ENCODE measurements around the gene TMEM116. TPM values are rescaled to one million over a fixed set of nuclear protein-coding genes. Genes with fewer than 3 reads are reported as not detected.
"Not testable (repeated sequence)": the region's sequence is repeated elsewhere in the genome, so short reads cannot be mapped to it uniquely, and the experiment has no call there.

The TMEM116 gene
- total RNA-seq = 49.3 TPM
- long read RNA-seq, partial matches to known transcripts = 4 of 25 reads
- long read RNA-seq, other reads (novel, unspliced or antisense) = 21 of 25 reads

DNA sequence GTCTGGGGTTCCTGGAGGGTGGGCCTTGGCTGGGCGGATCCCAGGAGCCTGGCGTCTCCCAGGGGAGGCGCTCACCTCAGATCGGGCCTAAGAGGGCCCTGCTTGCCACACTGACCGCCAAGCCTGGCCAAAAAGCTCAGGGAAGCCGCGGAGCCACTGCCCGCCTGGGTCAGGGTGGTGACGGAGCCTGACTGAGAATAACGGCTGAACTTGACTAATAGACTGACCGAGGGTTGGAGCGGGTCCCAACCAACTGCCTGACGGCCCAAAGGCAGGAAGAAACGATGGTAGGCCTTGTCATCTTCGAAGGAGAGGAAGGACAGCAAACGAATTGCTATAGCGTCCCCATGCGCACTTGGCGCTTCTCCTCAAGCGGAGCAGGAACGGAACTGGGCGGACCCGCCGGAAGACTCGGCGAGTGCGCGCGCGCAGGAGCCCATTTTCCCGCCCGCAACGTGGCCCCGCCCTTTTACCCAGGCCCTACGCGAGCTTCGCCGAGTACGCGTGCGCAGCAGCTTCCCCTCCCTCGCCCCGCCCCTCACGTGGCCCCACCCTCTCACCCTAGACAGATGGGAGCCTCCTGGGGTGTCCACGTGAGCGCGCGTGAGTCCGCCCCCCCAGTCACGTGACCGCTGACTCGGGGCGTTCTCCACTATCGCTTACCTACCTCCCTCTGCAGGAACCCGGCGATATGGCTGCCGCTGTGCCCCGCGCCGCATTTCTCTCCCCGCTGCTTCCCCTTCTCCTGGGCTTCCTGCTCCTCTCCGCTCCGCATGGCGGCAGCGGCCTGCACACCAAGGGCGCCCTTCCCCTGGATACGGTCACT lies at the start of gene TMEM116, which contains the start of gene ERP29:
Gene TMEM116 (minus strand): TSS at position 391 of the 826 bp plus-strand sequence. CDS start 7,895 bp downstream, outside the sequence.
Gene ERP29 (plus strand): TSS at position 652 of the 826 bp plus-strand sequence. CDS start 40 bp downstream, at position 692.
- ATAC-seq = peak; percentile 93
- DNase-seq = peak; percentile 100
- intact Hi-C loops (cut with micrococcal nuclease) = loop anchor here (10.0 kb wide), 1 partner anchor 68 kb away; no protein-coding TSS in a partner anchor

DNA sequence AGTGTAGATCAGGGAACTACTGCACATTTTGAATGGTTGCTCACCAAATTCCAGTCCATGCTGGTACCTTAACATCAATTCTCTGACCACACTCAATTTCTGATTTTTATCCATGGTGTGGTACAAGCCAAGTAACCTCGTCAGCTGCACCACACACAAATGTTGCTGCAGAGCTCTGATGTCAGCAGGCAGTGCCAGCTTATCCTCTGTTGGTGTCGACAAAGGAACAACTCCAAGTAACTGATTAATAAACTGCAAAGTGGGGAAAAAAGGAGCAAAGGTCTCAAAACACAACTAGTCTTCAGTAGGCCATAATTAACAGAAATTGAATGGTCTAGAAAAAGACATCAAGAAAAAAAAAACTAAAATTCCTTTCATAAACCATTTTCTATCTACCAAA lies 48.2 kb upstream of the TMEM116 start:
- intact Hi-C loops (cut with micrococcal nuclease) = no loop called here
- no peak for ATAC-seq
- DNase-seq = no peak

DNA sequence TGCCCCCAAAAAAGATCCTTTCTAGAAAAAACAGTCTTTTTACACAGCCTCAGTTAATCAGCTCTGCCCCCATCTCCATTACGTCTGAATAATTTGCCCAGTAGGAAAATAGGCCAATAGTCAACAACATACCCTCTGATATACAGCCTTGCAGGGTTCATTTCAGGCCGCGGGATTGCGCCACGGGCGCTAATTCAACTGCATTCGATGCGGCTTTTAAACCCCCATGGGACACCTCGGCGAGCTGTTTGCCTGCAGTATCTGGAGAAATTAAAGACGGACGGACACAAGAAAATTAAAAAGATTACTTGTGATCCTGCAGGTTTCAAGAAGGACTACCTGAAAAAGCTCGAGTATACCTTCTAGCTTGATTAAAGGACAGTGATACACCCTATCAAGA lies 36.4 kb upstream of the TMEM116 start:
- intact Hi-C loops (cut with micrococcal nuclease) = no loop called here
- DNase-seq (no peak), ATAC-seq (no peak)

DNA sequence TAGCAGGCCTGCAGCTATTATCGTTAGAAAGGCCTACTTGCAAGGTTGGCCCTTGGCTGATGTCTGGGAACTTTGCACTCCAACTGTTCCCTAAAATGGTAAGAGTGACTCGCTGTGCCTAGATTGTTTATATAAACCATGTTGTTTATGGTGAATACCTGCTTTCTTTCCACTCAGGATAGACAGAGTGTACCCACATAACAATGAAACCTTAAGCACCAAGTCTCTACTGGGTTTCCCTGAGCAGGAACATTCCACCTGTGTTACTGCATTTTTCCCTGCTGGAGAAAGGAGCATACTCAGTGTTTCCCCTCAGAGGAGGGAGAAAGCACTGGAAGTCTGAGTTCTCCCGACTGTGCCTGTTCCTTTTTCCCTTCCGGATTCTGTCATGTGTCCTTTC lies 33.0 kb upstream of the TMEM116 start:
- ATAC-seq (no peak), DNase-seq (no peak)
- intact Hi-C loops (cut with micrococcal nuclease) = no loop called here

DNA sequence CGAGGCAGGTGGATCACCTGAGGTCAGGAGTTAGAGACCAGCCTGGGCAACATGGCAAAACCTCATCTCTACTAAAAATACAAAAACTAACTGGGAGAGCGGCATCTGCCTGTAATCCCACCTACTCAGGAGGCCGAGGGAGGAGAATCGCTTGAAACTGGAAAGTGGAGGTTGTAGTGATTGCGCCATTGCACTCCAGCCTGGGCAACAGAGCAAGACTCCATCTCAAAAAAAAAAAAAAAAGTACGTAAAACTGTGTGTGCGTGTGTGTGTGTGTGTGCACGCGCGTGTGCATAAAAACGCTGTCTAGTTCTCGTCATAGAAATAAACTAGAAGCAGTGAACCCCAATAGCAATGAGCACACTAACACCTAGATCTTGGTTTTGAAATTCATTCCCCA lies 23.6 kb upstream of the TMEM116 start:
- DNase-seq; intact Hi-C loops (cut with micrococcal nuclease); ATAC-seq: not testable (repeated sequence)

DNA sequence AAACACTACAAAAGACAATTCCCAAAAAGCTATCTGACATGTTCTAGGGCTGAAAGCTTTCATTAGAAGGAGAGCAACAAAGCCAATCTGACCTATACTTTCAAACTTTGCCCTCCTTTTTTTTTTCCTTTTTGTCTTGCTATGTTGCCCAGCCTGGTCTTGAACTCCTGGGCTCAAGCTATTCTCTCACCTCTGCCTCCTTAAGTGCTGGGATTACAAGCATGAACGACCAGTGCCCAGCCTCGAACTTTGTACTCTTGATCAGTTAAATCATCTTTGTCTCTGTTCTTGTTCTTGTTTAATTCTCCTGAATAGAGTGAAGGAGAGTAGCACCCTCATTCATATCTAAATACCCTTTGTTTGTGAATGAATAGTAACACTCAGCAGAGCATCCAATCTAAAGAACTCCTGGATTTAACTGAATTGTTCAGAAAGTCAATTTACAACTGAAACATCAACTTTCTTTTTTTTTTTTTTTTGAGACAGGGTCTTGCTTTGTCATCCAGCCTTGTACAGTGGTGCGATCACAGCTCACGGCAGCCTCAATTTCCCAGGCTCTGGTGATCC lies 22.3 kb upstream of the TMEM116 start:
- intact Hi-C loops (cut with micrococcal nuclease) = no loop called here
- DNase-seq (no peak), ATAC-seq (no peak)

DNA sequence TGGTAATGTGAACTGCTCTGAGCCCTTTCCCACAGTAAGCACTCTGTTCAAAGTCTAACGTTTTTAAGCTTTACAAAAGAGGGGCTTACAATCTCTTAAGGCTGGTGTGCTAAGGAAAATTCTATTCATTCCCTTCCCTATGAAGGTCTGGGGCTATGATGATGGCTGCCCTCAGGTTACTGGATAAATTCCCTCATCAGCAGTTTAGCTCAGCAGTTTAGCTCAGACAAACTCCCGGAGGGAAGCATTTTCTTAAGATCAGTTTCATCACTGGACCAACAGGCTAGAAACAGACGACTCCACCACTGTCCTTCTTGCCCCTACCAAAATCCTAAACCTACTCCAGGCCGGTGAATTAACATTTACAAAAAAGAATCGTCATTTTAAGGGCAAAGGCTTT lies 19.3 kb upstream of the TMEM116 start:
- DNase-seq (no peak), ATAC-seq (no peak)
- intact Hi-C loops (cut with micrococcal nuclease) = no loop called here

DNA sequence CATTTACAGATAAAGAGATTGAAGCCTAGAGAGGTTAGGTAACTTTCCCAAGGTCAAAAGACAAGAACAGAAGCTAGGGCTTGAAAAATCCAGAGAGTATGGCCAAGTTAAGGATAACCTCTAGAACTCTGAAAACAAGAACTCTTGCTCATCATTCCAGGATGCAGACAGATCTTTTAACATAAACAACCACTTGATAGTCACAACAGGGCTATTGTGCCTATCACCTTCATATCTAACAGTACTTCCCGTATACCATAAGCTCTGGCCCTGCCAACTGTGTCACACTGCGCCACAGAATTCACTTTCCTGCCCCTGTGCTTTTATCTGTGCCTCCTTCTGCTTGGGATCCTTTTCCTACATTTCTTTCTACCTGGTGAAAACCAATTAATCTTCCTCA lies 18.5 kb upstream of the TMEM116 start:
- DNase-seq (no peak), ATAC-seq (no peak)
- intact Hi-C loops (cut with micrococcal nuclease) = no loop called here

DNA sequence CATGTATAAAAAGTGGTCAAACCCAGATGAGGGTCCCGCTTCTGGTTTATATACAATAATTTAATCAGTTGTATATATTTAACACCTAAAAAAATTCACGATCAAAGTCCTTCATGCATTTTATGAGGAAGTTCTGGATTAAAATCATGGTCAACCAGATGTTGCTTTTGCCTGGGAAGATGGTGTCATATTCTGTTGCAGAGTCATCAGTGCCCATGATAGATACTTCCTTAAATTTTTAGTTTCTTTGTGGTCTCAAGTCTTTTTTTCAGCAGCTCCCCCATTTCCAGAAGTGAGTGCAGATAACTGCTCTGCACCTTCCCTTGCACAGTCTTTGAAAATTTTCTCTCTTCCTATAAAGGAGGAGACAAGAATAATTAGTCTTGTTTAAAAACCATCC lies 16.3 kb upstream of the TMEM116 start:
- ATAC-seq = no peak
- intact Hi-C loops (cut with micrococcal nuclease) = no loop called here
- DNase-seq = no peak

DNA sequence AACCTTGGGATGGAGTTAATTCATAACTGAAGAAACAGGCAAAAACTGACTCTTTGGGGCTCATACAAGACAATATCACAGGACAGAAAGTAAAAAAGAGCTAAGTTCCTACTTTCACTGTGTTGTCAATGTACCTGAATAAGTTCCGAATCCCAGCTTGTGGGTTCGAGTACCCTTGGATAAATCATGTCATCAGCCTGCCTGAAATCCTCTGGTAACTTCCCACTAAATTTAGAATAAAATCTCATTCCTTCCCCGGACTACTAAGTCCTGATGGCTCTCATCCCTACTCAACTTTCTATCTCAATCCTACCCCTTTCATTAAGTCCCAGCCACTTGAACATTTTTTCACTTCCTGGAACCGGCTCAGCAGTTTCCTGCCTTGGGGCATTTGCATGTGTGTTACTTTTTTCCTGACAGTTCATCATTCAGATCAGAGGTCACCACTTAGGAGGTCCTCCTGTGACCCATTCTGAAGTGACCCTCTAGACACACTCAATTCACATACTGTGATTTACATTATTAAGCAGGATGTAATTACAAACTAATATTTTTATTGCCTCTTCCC lies 12.9 kb upstream of the TMEM116 start:
- intact Hi-C loops (cut with micrococcal nuclease) = no loop called here
- no peak for DNase-seq
- ATAC-seq = no peak

DNA sequence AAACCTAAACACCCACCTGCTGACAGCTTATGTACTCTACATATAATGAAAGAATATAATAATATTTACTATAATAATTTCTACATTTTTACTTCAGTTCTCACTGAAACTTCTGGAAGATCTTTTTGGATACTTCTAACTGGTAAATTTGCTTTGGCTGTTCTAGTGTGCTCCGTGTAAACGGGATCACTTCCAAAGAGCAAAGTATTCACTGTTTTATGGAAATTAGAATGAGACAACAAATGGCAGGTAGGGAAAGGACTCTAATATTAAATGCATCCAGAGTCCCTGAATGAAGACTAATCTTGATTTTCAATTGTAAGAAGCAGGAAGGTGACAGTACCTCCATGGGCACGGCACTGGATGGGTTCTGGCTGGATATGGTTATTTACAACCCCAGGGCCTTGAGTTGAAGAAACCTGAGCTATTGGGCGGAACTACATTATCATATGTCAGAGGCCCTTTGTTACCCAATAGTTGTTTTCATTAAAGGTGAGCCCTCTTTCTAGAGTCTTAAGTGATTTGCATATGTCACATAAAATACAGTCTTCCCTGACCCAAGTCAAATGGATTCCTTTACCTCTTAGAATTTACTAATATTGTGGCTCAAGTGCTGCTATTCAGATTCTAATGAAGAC lies 10.9 kb upstream of the TMEM116 start:
- DNase-seq = no peak
- intact Hi-C loops (cut with micrococcal nuclease) = no loop called here
- no peak for ATAC-seq

DNA sequence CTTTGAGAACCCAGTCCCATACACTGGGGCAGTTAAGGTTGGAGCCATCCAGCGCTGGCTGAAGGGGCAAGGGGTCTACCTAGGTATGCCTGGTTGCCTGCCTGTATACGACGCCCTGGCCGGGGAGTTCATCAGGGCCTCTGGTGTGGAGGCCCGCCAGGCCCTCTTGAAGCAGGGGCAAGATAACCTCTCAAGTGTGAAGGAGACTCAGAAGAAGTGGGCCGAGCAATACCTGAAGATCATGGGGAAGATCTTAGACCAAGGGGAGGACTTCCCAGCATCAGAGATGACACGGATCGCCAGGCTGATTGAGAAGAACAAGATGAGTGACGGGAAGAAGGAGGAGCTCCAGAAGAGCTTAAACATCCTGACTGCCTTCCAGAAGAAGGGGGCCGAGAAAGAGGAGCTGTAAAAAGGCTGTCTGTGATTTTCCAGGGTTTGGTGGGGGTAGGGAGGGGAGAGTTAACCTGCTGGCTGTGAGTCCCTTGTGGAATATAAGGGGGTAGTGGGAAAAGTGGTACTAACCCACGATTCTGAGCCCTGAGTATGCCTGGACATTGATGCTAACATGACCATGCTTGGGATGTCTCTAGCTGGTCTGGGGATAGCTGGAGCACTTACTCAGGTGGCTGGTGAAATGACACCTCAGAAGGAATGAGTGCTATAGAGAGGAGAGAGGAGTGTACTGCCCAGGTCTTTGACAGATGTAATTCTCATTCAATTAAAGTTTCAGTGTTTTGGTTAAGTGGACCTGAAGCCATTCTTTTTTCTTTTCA lies 9.5 kb upstream of the TMEM116 start:
- no peak for DNase-seq
- intact Hi-C loops (cut with micrococcal nuclease) = no loop called here
- no peak for ATAC-seq

DNA sequence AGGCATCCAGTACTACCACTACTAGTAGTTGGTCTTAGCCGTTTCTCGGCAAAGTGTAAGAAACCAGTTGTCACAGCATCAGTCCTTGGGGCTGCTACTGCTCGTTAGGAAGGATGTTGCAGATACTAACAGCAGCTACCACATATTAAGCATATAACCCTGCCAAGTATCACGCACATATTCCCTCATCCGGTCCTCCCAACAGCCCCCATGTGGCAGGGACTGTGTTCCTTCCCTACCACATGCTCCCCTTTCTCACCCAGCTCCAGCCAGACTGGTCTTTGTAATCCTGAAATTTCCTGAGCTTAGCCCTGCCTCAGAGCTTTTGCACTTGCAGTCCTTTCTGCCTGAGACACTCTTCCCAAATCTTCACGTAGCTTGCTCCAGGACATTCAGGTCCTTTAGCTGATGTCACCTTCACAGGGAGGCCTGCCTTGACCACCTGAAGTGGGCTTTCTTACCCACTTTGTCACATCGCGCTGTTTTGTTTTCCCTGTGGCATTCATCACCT lies 8.0 kb upstream of the TMEM116 start:
- intact Hi-C loops (cut with micrococcal nuclease) = no loop called here
- no peak for DNase-seq
- no peak for ATAC-seq

DNA sequence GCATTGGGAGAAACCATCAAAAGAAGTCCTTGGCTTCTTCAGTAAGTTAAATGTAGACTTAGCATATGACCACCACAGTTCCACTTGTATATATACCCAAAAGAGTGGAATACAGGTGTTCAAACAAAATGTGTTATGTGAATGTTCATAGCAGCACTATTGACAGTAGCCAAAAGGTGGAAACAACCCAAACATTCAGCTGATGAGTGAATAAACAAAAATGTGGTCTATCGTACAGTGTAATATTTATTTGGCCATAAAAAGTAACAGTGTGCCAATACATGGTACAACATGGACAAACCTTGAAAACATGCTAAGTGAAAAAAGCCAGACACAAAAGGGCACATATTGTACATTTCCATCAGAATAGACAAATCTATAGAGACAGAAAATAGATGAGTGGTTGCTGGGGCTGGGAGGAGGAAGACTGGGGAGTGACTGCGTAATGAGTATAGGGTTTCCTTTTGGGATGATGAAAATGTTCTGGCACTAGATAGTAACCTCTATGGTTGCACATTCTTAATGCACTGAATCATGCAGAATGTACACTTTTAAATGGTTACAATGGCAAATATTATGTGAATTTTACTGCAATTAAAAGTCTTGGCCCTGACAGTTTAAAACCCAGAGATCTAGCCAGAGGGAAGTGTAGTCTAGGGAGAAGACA lies 5.7 kb upstream of the TMEM116 start:
- no peak for DNase-seq
- ATAC-seq = no peak
- intact Hi-C loops (cut with micrococcal nuclease) = loop anchor here (10.0 kb wide), 1 partner anchor 74 kb away; no protein-coding TSS in a partner anchor

DNA sequence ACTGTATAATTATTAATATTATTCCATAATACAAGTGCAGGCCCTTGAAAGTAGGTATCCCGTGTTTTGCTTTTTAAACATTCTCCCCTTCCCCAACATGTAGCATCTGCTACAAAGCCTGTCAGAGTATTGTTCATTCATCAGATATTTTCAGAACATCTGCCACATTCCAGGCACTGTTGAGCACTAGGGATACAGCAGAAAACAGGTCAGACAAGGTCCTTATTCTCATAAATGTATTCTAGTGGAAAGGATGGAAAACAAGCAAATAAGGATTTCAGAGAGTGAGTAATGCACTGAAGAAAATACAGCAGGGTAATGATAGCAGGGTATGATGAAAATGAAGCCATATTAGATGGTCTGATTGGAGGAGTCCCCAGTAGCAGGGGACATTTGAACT lies 4.1 kb upstream of the TMEM116 start:
- intact Hi-C loops (cut with micrococcal nuclease) = loop anchor here (10.0 kb wide), 1 partner anchor 72 kb away; no protein-coding TSS in a partner anchor

DNA sequence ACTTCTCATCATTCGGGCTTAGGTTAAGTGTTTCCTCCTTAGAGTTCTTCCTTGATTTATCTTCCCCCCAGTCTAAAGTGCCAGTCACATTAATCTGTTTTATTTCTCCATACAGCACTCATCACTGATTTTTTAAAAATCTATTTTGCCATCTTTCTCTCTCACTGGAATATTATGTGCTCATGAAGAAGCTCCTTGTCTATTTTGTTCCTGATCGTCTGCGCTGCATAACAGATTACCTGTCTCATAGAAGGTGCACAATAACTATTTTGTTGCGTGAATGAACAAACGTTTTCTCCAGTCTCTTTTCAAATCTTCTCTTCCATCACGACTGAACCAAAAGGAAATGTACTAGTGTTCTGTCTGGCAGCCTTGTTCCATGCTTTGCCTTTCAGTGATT lies 3.0 kb upstream of the TMEM116 start:
- intact Hi-C loops (cut with micrococcal nuclease) = loop anchor here (10.0 kb wide), 1 partner anchor 71 kb away; no protein-coding TSS in a partner anchor
- no peak for DNase-seq

More for the DNA sequence above, 4.1 kb upstream of the TMEM116 start:
- DNase-seq = no peak
- ATAC-seq = no peak

DNA sequence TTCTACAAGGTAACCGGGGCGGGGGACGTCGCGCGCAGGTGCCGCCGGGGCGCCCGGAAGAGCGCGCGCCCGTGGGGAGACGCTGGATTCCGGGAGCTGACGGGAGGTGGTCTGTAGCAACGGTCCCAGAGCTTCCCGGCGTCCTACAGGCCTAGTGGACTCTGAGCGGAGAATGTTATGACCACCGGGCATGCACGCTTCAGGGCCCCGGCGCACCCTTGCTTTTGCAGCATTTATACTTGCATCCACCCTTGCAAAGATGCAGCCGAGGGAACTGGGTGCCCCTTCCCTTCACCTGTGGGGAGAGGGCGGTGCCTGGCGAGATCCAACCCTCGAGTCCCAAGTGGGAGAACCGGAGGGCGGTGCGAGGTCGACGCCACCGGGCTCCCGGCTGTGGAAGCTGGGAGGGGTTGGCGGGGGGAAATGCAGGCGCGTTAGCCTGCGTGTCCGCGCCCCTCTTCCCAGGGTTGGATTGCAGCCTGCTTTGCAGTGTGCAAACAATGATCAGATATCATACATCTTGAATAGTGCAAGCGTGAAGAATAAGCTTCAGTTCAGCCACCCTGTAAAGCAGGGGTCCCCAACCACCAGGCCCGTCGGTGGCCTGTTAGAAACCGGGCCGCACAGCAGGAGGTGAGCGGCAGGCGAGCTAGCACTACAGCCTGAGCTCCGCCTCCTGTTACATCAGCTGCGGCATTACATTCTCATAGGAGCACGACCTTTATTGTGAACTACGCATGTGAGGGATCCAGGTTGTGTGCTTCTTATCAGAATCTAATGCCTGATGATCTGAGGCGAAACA lies 837 bp upstream of the TMEM116 start:
- ATAC-seq (peak; percentile 44), DNase-seq (peak; percentile 72)
- intact Hi-C loops (cut with micrococcal nuclease) = loop anchor here (10.0 kb wide), 1 partner anchor 69 kb away; no protein-coding TSS in a partner anchor

More for the DNA sequence above, 3.0 kb upstream of the TMEM116 start:
- ATAC-seq = no peak

All from left ventricle myocardium superior (tissue), 1 donor.